Middle frontal gyrus (tissue), 1 donor: ENCODE measurements around the gene PRDX3.

ENCODE experiments used
- DNase-seq: peaks from one replicate; pipeline ENCODE4 v3.0.0-alpha.2; 2015; ENCODE audit warnings: low spot score; ENCODE audit errors: extremely low spot score

The PRDX3 gene

GRCh38 chr10:119131512-119132240 lies 46.9 kb downstream of the PRDX3 start:
- no peak for DNase-seq

GRCh38 chr10:119129721-119130120 lies 48.9 kb downstream of the PRDX3 start:
- no peak for DNase-seq

- DNase-seq = no peak
Observed at GRCh38 chr10:119125942-119126341, 52.7 kb downstream of the PRDX3 start.

- no peak for DNase-seq
Observed at GRCh38 chr10:119120875-119121274, 57.7 kb downstream of the PRDX3 start.

- DNase-seq = no peak
Observed at GRCh38 chr10:119120413-119120867, 58.2 kb downstream of the PRDX3 start.

- no peak for DNase-seq
Observed at GRCh38 chr10:119119400-119119799, 59.2 kb downstream of the PRDX3 start.

GRCh38 chr10:119118231-119118630 lies 60.4 kb downstream of the PRDX3 start:
- DNase-seq = no peak
